SK-N-SH (cell line): ENCODE results near the gene ISLR2. TPM values are rescaled to one million over a fixed set of nuclear protein-coding genes. Genes with fewer than 3 reads are reported as not detected.
A peak's percentile ranks its signal among the peaks of the same experiment; 100 is the strongest.

Experiments
- CTCF ChIA-PET: fragments of 300-600, 350-600 bp; formaldehyde crosslinking; extraction: SDS; loops from one replicate; lab custom pipeline; 2021; lab: Yijun Ruan, JAX
- POLR2A ChIA-PET: fragments of 350-600 bp; sonication (Branson Sonifier 250); formaldehyde crosslinking; extraction: SDS; loops from one replicate; lab custom pipeline; 2020; ENCODE audit warnings: antibody characterized with exemption, inconsistent platforms; lab: Yijun Ruan, JAX
- DNase-seq: peaks from one replicate; pipeline ENCODE4 v3.0.0; 2012
- H2AFZ ChIP-seq: fragments of 200-600 bp; sonication (generic); 2 replicates; pipeline ENCODE4 v1.8.1; 2016; ENCODE audit warnings: antibody characterized with exemption, mild to moderate bottlenecking, low read depth
- H3F3A ChIP-seq: fragments of 200-600 bp; sonication (generic); replicated peaks from 2 replicates; pipeline ENCODE3; 2016; ENCODE audit warnings: antibody characterized with exemption, mild to moderate bottlenecking; ENCODE audit not compliant: insufficient read depth
- H3K27ac ChIP-seq, 2 experiments: fragments of 200-500 bp in 1 of 2; fragments of 200-600 bp in 1 of 2; sonication (Bioruptor generic) in 1 of 2; sonication (generic), shearing (Covaris generic) in 1 of 2; 2 replicates each; pipeline versions ENCODE4 v1.5.1 to v1.6.1; 2014 to 2016; ENCODE audit warnings: low read depth in 2 of 2, inconsistent platforms in 1 of 2, low read length in 1 of 2, mild to moderate bottlenecking in 1 of 2, mixed read lengths in 1 of 2
- H3K27me3 ChIP-seq: fragments of 200-600 bp; sonication (generic), shearing (Covaris generic); 2 replicates; pipeline ENCODE4 v1.6.1; 2016; ENCODE audit warnings: mixed run types; ENCODE audit not compliant: insufficient read depth
- H3K36me3 ChIP-seq, 2 experiments: fragments of 200-500 bp in 1 of 2; fragments of 200-600 bp in 1 of 2; sonication (Bioruptor generic) in 1 of 2; sonication (generic) in 1 of 2; replicated peaks in 1 of 2; 2 replicates each; pipeline versions ENCODE3 to v1.5.1; 2014 to 2016; ENCODE audit warnings: low read length in 1 of 2, mild to moderate bottlenecking in 1 of 2; ENCODE audit not compliant: insufficient read depth in 2 of 2, control insufficient read depth in 1 of 2
- H3K4me1 ChIP-seq, 2 experiments: fragments of 200-500 bp in 1 of 2; fragments of 200-600 bp in 1 of 2; sonication (Bioruptor generic) in 1 of 2; sonication (generic), shearing (Covaris generic) in 1 of 2; 2 replicates each; pipeline versions ENCODE4 v1.5.1 to v1.6.1; 2014 to 2016; ENCODE audit warnings: low read depth in 1 of 2, low read length in 1 of 2, mixed run types in 1 of 2; ENCODE audit not compliant: insufficient read depth in 2 of 2, control insufficient read depth in 1 of 2
- H3K4me2 ChIP-seq: fragments of 200-600 bp; sonication (generic), shearing (Covaris generic); 2 replicates; pipeline ENCODE4 v1.6.1; 2017; ENCODE audit warnings: mixed run types
- H3K4me3 ChIP-seq, 2 experiments: fragments of 200-500 bp in 1 of 2; fragments of 200-600 bp in 1 of 2; sonication (Bioruptor generic) in 1 of 2; sonication (generic), shearing (Covaris generic) in 1 of 2; 2 replicates each; pipeline versions ENCODE4 v1.5.1 to v1.8.1; 2014 to 2016; ENCODE audit warnings: low read depth in 2 of 2, inconsistent platforms in 1 of 2, low read length in 1 of 2, mild to moderate bottlenecking in 1 of 2, mixed read lengths in 1 of 2, moderate library complexity in 1 of 2
- H3K79me2 ChIP-seq: fragments of 200-600 bp; sonication (generic); 2 replicates; pipeline ENCODE4 v1.8.1; 2017; ENCODE audit warnings: mild to moderate bottlenecking; ENCODE audit not compliant: insufficient read depth
- H3K9ac ChIP-seq: fragments of 200-600 bp; sonication (generic); 2 replicates; pipeline ENCODE4 v1.6.1; 2017; ENCODE audit warnings: mixed run types
- H3K9me2 ChIP-seq: fragments of 200-600 bp; sonication (generic); 2 replicates; pipeline ENCODE4 v1.6.1; 2017; ENCODE audit warnings: mixed run types
- H3K9me3 ChIP-seq: fragments of 200-600 bp; sonication (generic); 2 replicates; pipeline ENCODE4 v1.6.1; 2017; ENCODE audit warnings: mixed run types, mild to moderate bottlenecking, moderate library complexity
- H4K20me1 ChIP-seq: fragments of 200-600 bp; sonication (generic); 2 replicates; pipeline ENCODE4 v1.6.1; 2017; ENCODE audit warnings: mild to moderate bottlenecking, mixed run types; ENCODE audit not compliant: insufficient read depth
- CHD2 ChIP-seq: fragments of 150-350 bp; IDR thresholded peaks from 2 replicates; pipeline ENCODE4 v1.6.1; 2018; ENCODE audit warnings: low read length; ENCODE audit not compliant: partially characterized antibody
- ELF1 ChIP-seq: IDR thresholded peaks from 2 replicates; pipeline ENCODE4 v1.4.0; 2012
- EZH2phosphoT487 ChIP-seq: fragments of 200-600 bp; sonication (generic); IDR thresholded peaks from 2 replicates; pipeline ENCODE4 v1.6.1; 2017; ENCODE audit warnings: low read depth, mixed run types, mild to moderate bottlenecking, antibody characterized with exemption, moderate library complexity, borderline replicate concordance
- GABPA ChIP-seq: IDR thresholded peaks from 2 replicates; pipeline ENCODE4 v1.4.0; 2012; ENCODE audit warnings: low read depth, mild to moderate bottlenecking
- JUND ChIP-seq: IDR thresholded peaks from 2 replicates; pipeline ENCODE4 v1.4.0; 2012
- NFIC ChIP-seq: IDR thresholded peaks from 2 replicates; pipeline ENCODE4 v1.4.0; 2012; ENCODE audit warnings: borderline replicate concordance
- RAD21 ChIP-seq: IDR thresholded peaks from 2 replicates; pipeline ENCODE4 v1.6.1; 2012; ENCODE audit warnings: mild to moderate bottlenecking, low read length
- RCOR1 ChIP-seq: fragments of 150-350 bp; IDR thresholded peaks from 2 replicates; pipeline ENCODE4 v1.6.1; 2017; ENCODE audit warnings: antibody characterized with exemption, low read length
- RXRA ChIP-seq: IDR thresholded peaks from 2 replicates; pipeline ENCODE4 v1.4.0; 2012; ENCODE audit warnings: low read depth, mild to moderate bottlenecking, borderline replicate concordance
- TCF12 ChIP-seq: IDR thresholded peaks from 2 replicates; pipeline ENCODE4 v1.4.0; 2012
- YY1 ChIP-seq: IDR thresholded peaks from 2 replicates; pipeline ENCODE4 v1.4.0; 2012; ENCODE audit warnings: low read depth, mild to moderate bottlenecking
- WGBS: methylation state at CpG from one replicate; pipeline ENCODE4 v1.1.6; 2017; ENCODE audit warnings: low lambda C conversion rate; 5-methylcytosine and 5-hydroxymethylcytosine counted together
- polyA plus RNA-seq, 3 experiments: library from polyadenylated mRNA; depleted of rRNA; stranded (reverse); fragments of >200 nt; gene quantifications; 2 replicates each; pipeline ENCODE4 v1.2.3, GENCODE V29; 2012
- TF ChIP-seq, protein P1 (sequence below): fragments of 200-600 bp; sonication (generic); IDR thresholded peaks from 2 replicates; pipeline ENCODE4 v1.6.1; 2017; ENCODE audit warnings: antibody characterized with exemption, mild to moderate bottlenecking, moderate library complexity
- TF ChIP-seq, protein P2 (sequence below): fragments of 150-350 bp; IDR thresholded peaks from 2 replicates; pipeline ENCODE4 v1.6.1; 2017; ENCODE audit warnings: antibody characterized with exemption, low read length, low read depth, borderline replicate concordance

ISLR2 gene
- polyA plus RNA-seq, 1 of the 3 experiments (the other 2 are of a cell fraction), result 0.56 TPM

DNA sequence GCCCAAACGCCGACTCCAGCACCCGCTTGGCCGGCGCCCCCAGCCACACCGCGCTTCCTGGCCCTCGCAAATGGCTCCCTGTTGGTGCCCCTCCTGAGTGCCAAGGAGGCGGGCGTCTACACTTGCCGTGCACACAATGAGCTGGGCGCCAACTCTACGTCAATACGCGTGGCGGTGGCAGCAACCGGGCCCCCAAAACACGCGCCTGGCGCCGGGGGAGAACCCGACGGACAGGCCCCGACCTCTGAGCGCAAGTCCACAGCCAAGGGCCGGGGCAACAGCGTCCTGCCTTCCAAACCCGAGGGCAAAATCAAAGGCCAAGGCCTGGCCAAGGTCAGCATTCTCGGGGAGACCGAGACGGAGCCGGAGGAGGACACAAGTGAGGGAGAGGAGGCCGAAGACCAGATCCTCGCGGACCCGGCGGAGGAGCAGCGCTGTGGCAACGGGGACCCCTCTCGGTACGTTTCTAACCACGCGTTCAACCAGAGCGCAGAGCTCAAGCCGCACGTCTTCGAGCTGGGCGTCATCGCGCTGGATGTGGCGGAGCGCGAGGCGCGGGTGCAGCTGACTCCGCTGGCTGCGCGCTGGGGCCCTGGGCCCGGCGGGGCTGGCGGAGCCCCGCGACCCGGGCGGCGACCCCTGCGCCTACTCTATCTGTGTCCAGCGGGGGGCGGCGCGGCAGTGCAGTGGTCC is 3.5 kb downstream of the ISLR2 start (continued):
- TF ChIP-seq, protein P1, sequence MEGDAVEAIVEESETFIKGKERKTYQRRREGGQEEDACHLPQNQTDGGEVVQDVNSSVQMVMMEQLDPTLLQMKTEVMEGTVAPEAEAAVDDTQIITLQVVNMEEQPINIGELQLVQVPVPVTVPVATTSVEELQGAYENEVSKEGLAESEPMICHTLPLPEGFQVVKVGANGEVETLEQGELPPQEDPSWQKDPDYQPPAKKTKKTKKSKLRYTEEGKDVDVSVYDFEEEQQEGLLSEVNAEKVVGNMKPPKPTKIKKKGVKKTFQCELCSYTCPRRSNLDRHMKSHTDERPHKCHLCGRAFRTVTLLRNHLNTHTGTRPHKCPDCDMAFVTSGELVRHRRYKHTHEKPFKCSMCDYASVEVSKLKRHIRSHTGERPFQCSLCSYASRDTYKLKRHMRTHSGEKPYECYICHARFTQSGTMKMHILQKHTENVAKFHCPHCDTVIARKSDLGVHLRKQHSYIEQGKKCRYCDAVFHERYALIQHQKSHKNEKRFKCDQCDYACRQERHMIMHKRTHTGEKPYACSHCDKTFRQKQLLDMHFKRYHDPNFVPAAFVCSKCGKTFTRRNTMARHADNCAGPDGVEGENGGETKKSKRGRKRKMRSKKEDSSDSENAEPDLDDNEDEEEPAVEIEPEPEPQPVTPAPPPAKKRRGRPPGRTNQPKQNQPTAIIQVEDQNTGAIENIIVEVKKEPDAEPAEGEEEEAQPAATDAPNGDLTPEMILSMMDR, result no peak

DNA sequence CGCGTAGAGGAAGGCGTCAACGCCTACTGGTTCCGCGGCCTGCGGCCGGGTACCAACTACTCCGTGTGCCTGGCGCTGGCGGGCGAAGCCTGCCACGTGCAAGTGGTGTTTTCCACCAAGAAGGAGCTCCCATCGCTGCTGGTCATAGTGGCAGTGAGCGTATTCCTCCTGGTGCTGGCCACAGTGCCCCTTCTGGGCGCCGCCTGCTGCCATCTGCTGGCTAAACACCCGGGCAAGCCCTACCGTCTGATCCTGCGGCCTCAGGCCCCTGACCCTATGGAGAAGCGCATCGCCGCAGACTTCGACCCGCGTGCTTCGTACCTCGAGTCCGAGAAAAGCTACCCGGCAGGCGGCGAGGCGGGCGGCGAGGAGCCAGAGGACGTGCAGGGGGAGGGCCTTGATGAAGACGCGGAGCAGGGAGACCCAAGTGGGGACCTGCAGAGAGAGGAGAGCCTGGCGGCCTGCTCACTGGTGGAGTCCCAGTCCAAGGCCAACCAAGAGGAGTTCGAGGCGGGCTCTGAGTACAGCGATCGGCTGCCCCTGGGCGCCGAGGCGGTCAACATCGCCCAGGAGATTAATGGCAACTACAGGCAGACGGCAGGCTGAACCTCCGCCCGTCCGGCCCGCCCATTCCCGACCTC is 4.1 kb downstream of the ISLR2 start:
- no peak for TF ChIP-seq RAD21
- no peak for TF ChIP-seq GABPA
- no peak for TF ChIP-seq JUND
- no peak for TF ChIP-seq CHD2
- TF ChIP-seq, protein P1, result peak; percentile 32
- TF ChIP-seq, all 33 proteins: peak for 1
- no peak overlapping the region for H3K4me2 ChIP-seq
- H4K20me1 ChIP-seq, result no peaks in the 10 kb centered on the region
- no peak overlapping the region for H2AFZ ChIP-seq
- WGBS, result 99% methylated on average over 29 of the region's 53 CpGs
- no peak overlapping the region for H3K9ac ChIP-seq
- no peaks in the 10 kb centered on the region for H3K79me2 ChIP-seq
- H3K36me3 ChIP-seq, result no peaks in the 10 kb centered on the region
- H3F3A ChIP-seq, result peaks cover 7% of the 10 kb centered on the region
- ChIA-PET POLR2A (no interaction called here), CTCF (interaction anchor here (0.6 to 3.0 kb wide), 9 partner anchors 35 to 174 kb away, joined by 3 to 9 read pairs (median 4); no protein-coding TSS in a partner anchor)
- no peak overlapping the region for H3K4me3 ChIP-seq
- DNase-seq, result no peak
- peaks cover 12 to 37% of the 10 kb centered on the region in 2 experiments; a peak in 3 of 4 replicates for H3K4me1 ChIP-seq
- H3K27ac ChIP-seq, result no peak overlapping the region; a peak in 1 of 4 replicates
- H3K27me3 ChIP-seq, result peaks cover 16% of the 10 kb centered on the region
- H3K9me2 ChIP-seq, result no peaks in the 10 kb centered on the region
- H3K9me3 ChIP-seq, result no peaks in the 10 kb centered on the region

DNA sequence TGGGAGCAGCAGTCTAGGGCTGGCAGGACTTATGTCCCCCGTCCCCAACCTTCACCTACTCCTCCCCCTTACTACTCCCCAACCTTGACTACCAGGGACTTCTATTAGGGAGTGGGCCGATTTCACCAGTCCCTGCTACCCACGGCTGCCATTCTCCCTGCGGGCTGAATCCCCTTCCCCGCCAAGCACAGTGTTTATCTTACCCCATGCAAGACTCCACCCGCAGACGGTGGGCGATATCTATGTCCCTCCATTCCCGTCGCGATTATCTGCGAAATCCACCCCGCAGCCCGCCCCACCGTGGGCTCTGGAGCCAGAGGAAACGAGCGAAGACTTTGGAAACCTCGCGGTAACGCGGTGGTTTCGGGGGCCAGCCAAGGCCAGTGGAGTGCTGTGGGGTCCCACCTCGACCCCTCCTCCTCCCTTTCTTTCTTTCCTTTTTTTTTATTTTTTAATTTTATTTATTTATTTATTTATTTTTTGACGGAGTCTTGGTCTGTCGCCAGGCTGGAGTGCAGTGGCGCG is 4.7 kb downstream of the ISLR2 start:
- CTCF ChIA-PET, result interaction anchor here (0.9 to 3.0 kb wide), 9 partner anchors 10 to 186 kb away, joined by 3 to 9 read pairs (median 5); no protein-coding TSS in a partner anchor
- Histone ChIP-seq H3K4me2 (no peak overlapping the region), H4K20me1 (no peaks in the 10 kb centered on the region), H3K4me1 (peaks cover 13 to 37% of the 10 kb centered on the region in 2 experiments; a peak in 3 of 4 replicates), H3K9ac (no peak overlapping the region), H3K27ac (no peak overlapping the region; a peak in 2 of 4 replicates), H3K4me3 (no peak overlapping the region), H3K36me3 (no peaks in the 10 kb centered on the region), H3K9me2 (no peaks in the 10 kb centered on the region), H3K27me3 (peaks cover 11% of the 10 kb centered on the region; the same call in 1 of the 2 replicates), H3K79me2 (no peaks in the 10 kb centered on the region), H3F3A (peaks cover 7% of the 10 kb centered on the region), H3K9me3 (no peaks in the 10 kb centered on the region), H2AFZ (no peak overlapping the region)
- TF ChIP-seq RCOR1, result no peak
- no peak for TF ChIP-seq GABPA
- no peak for TF ChIP-seq RXRA
- TF ChIP-seq CHD2, result no peak
- TF ChIP-seq TCF12, result no peak
- no peak for TF ChIP-seq NFIC
- no peak for TF ChIP-seq EZH2phosphoT487
- no peak for TF ChIP-seq ELF1
- no peak for TF ChIP-seq YY1
- TF ChIP-seq, protein P2, sequence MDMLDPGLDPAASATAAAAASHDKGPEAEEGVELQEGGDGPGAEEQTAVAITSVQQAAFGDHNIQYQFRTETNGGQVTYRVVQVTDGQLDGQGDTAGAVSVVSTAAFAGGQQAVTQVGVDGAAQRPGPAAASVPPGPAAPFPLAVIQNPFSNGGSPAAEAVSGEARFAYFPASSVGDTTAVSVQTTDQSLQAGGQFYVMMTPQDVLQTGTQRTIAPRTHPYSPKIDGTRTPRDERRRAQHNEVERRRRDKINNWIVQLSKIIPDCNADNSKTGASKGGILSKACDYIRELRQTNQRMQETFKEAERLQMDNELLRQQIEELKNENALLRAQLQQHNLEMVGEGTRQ, result no peak
- POLR2A ChIA-PET, result interaction anchor here (0.9 to 1.3 kb wide), 3 partner anchors 62 to 70 kb away, joined by 3 to 5 read pairs (median 3); partner anchors contain the start of gene STRA6
- DNase-seq, result no peak
- WGBS, result 94% methylated on average over 27 of the region's 27 CpGs
